NT2/D1 (cell line): ENCODE results near the gene ZNF516.

Experiments used
- SUZ12 ChIP-seq: IDR thresholded peaks from 2 replicates; pipeline ENCODE4 v1.6.1; 2011; ENCODE audit not compliant: insufficient read length, insufficient read depth; ENCODE audit errors: extremely low read depth
- YY1 ChIP-seq: IDR thresholded peaks from 2 replicates; pipeline ENCODE4 v1.6.1; 2011; ENCODE audit not compliant: insufficient read length, insufficient read depth
- ZNF274 ChIP-seq: IDR thresholded peaks from 2 replicates; pipeline ENCODE4 v1.6.1; 2011; ENCODE audit warnings: mild to moderate bottlenecking, low read depth, low read length

GRCh38 chr18:76383636-76384035 lies 111.4 kb downstream of the ZNF516 start:
- TF ChIP-seq ZNF274 = no peak
- no peak for TF ChIP-seq SUZ12
- no peak for TF ChIP-seq YY1
